ENCODE measurements around the gene RASAL3. TPM values are rescaled to one million over a fixed set of nuclear protein-coding genes. Genes with fewer than 3 reads are reported as not detected.

Gene RASAL3
- total RNA-seq, 1 experiment from 2014 or later = not detected

- intact Hi-C loops (cut with micrococcal nuclease) = no loop called here
- no TSS peak for BruUV-seq (replicated peaks)
Observed at GRCh38 chr19:15442142-15442920, 22.0 kb downstream of the RASAL3 start.

GRCh38 chr19:15441317-15441716 is 23.0 kb downstream of the RASAL3 start:
- Mint-ChIP-seq H3K4me3 (ENCODE audit: unreplicated experiment) (no peak overlapping the region), H3K27ac (ENCODE audit: low read depth, unreplicated experiment) (no peak overlapping the region), H3K4me1 (ENCODE audit: insufficient read depth, unreplicated experiment) (no peaks in the 10 kb centered on the region), H3K36me3 (ENCODE audit: insufficient read depth, unreplicated experiment) (no peaks in the 10 kb centered on the region), H3K9me3 (ENCODE audit: unreplicated experiment) (no peaks in the 10 kb centered on the region), H3K27me3 (ENCODE audit: insufficient read depth, unreplicated experiment) (no peaks in the 10 kb centered on the region)
- POLR2A ChIA-PET = no interaction called here
- DNase-seq (ENCODE audit: unreplicated experiment) = no peak
- BruUV-seq (replicated peaks) = no TSS peak
- intact Hi-C loops (cut with micrococcal nuclease) = no loop called here
- TF ChIP-seq CTCF (IDR thresholded peaks at IDR 0.05; ENCODE audit: unreplicated experiment) = no peak
- CTCF ChIA-PET = no interaction called here

More at GRCh38 chr19:15442142-15442920, 22.0 kb downstream of the RASAL3 start:
- H3K9me3 Mint-ChIP-seq (ENCODE audit: unreplicated experiment) = no peaks in the 10 kb centered on the region
- no peak for TF ChIP-seq CTCF (IDR thresholded peaks at IDR 0.05; ENCODE audit: unreplicated experiment)
- no peak for DNase-seq (ENCODE audit: unreplicated experiment)
- H3K27me3 Mint-ChIP-seq (ENCODE audit: insufficient read depth, unreplicated experiment) = no peaks in the 10 kb centered on the region
- no peak overlapping the region for H3K27ac Mint-ChIP-seq (ENCODE audit: low read depth, unreplicated experiment)
- H3K4me3 Mint-ChIP-seq (ENCODE audit: unreplicated experiment) = no peak overlapping the region
- peaks cover 4% of the 10 kb centered on the region for H3K4me1 Mint-ChIP-seq (ENCODE audit: insufficient read depth, unreplicated experiment)
- ChIA-PET POLR2A (no interaction called here), CTCF (no interaction called here)
- no peaks in the 10 kb centered on the region for H3K36me3 Mint-ChIP-seq (ENCODE audit: insufficient read depth, unreplicated experiment)

GRCh38 chr19:15439821-15440641 is 24.3 kb downstream of the RASAL3 start:
- DNase-seq (ENCODE audit: unreplicated experiment) = no peak
- no peak for TF ChIP-seq CTCF (IDR thresholded peaks at IDR 0.05; ENCODE audit: unreplicated experiment)
- Mint-ChIP-seq H3K4me1 (ENCODE audit: insufficient read depth, unreplicated experiment) (no peaks in the 10 kb centered on the region), H3K27me3 (ENCODE audit: insufficient read depth, unreplicated experiment) (no peaks in the 10 kb centered on the region), H3K4me3 (ENCODE audit: unreplicated experiment) (no peak overlapping the region), H3K36me3 (ENCODE audit: insufficient read depth, unreplicated experiment) (no peaks in the 10 kb centered on the region), H3K27ac (ENCODE audit: low read depth, unreplicated experiment) (no peak overlapping the region), H3K9me3 (ENCODE audit: unreplicated experiment) (no peaks in the 10 kb centered on the region)
- ChIA-PET POLR2A (no interaction called here), CTCF (interaction anchor here (0.6 kb wide), 1 partner anchor 60 kb away, joined by 3 read pairs; no protein-coding TSS in a partner anchor)
- intact Hi-C loops (cut with micrococcal nuclease) = no loop called here
- BruUV-seq (replicated peaks) = no TSS peak

- no peaks in the 10 kb centered on the region for H3K9me3 Mint-ChIP-seq (ENCODE audit: unreplicated experiment)
- no peak overlapping the region for H3K4me3 Mint-ChIP-seq (ENCODE audit: unreplicated experiment)
- no peak for TF ChIP-seq CTCF (IDR thresholded peaks at IDR 0.05; ENCODE audit: unreplicated experiment)
- H3K4me1 Mint-ChIP-seq (ENCODE audit: insufficient read depth, unreplicated experiment) = no peaks in the 10 kb centered on the region
- no peaks in the 10 kb centered on the region for H3K27me3 Mint-ChIP-seq (ENCODE audit: insufficient read depth, unreplicated experiment)
- no TSS peak for BruUV-seq (replicated peaks)
- DNase-seq (ENCODE audit: unreplicated experiment) = no peak
- no peaks in the 10 kb centered on the region for H3K36me3 Mint-ChIP-seq (ENCODE audit: insufficient read depth, unreplicated experiment)
- H3K27ac Mint-ChIP-seq (ENCODE audit: low read depth, unreplicated experiment) = no peak overlapping the region
- ChIA-PET CTCF (no interaction called here), POLR2A (interaction anchor here (1.2 kb wide), 1 partner anchor 20 kb away, joined by 3 read pairs; the partner anchor contains the start of gene AKAP8L)
- intact Hi-C loops (cut with micrococcal nuclease) = no loop called here
Observed at GRCh38 chr19:15439078-15439799, 25.1 kb downstream of the RASAL3 start.

Data from MCF 10A (cell line).